ENCODE measurements around the gene COMMD2. TPM values are rescaled to one million over a fixed set of nuclear protein-coding genes. Genes with fewer than 3 reads are reported as not detected.

The COMMD2 gene
- total RNA-seq, 4 donors from 2014 or later: 16.6 to 28.3 (median 20.9) TPM

DNA sequence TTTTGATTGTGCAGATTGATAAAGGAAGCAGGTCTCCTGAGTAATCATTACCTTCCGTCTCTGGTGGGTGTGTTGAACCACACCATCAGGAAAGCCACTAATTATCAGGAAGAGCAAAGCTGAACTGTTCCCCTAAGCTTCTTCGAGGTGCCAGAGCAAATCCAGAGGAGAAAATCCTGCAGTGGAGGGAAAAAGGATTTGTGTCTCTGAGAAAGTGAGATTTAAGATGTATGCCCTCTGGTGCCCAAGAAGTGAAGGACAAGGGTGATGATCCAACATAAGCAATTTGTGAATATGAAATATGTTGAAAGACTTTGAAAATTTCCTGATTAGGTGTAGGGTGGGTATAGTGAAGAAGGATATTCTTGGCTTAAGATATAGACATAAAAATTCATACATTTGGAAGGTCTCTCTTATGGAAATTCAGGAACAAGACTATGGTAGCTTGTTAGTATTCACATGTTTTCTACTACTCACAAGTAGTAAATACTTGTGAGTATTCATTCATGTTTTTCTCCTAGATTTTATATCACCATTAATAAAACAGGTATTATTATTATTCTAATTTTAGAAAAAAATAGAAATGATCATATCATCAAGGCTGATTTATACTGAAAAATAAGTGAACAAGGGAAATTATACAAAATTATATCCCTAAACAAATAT lies 34.8 kb downstream of the COMMD2 start:
- 11% methylated on average over 2 of the region's 2 CpGs for WGBS
- peak overlapping the region in 2 of 4 donors; percentile 27 to 40 for H3K27ac ChIP-seq (replicated peaks in 1 of 4)

GRCh38 chr3:149716984-149717383 lies 35.3 kb downstream of the COMMD2 start:
- Histone ChIP-seq H3K9me3 (peaks cover 0 to 10% (median 4%) of the 10 kb centered on the region in 4 donors), H3K36me3 (no peaks in the 10 kb centered on the region), H3K27me3 (no peaks in the 10 kb centered on the region), H3K4me3 (peak overlapping the region in 1 of 4 donors; percentile 13), H3K4me1 (peaks cover 0 to 11% (median 7%) of the 10 kb centered on the region in 4 donors), H3K27ac (replicated peaks in 1 of 4) (peak overlapping the region in 2 of 4 donors; percentile 27 to 40)
- intact Hi-C loops (cut with DNase I): loop anchor here (5.0 kb wide), 2 partner anchors 45 to 150 kb away; no protein-coding TSS in a partner anchor
- no peak for DNase-seq (ENCODE audit: extremely low spot score)
- TF ChIP-seq EP300 (IDR thresholded peaks at IDR 0.05): no peak
- TF ChIP-seq POLR2A (IDR thresholded peaks at IDR 0.05; ENCODE audit: low read depth): no peak
- no peak for TF ChIP-seq POLR2AphosphoS5 (IDR thresholded peaks at IDR 0.05)
- TF ChIP-seq, protein P1, sequence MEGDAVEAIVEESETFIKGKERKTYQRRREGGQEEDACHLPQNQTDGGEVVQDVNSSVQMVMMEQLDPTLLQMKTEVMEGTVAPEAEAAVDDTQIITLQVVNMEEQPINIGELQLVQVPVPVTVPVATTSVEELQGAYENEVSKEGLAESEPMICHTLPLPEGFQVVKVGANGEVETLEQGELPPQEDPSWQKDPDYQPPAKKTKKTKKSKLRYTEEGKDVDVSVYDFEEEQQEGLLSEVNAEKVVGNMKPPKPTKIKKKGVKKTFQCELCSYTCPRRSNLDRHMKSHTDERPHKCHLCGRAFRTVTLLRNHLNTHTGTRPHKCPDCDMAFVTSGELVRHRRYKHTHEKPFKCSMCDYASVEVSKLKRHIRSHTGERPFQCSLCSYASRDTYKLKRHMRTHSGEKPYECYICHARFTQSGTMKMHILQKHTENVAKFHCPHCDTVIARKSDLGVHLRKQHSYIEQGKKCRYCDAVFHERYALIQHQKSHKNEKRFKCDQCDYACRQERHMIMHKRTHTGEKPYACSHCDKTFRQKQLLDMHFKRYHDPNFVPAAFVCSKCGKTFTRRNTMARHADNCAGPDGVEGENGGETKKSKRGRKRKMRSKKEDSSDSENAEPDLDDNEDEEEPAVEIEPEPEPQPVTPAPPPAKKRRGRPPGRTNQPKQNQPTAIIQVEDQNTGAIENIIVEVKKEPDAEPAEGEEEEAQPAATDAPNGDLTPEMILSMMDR (IDR thresholded peaks at IDR 0.05): no peak
- whole genome bisulfite sequencing: 74% methylated on average over 6 of the region's 6 CpGs

More for the DNA sequence above, 34.8 kb downstream of the COMMD2 start:
- Histone ChIP-seq H3K27me3 (no peaks in the 10 kb centered on the region), H3K4me1 (peaks cover 0 to 11% (median 7%) of the 10 kb centered on the region in 4 donors), H3K9me3 (peaks cover 0 to 10% (median 4%) of the 10 kb centered on the region in 4 donors), H3K36me3 (no peaks in the 10 kb centered on the region), H3K4me3 (peak overlapping the region in 1 of 4 donors; percentile 13)
- no peak for DNase-seq (ENCODE audit: extremely low spot score)
- TF ChIP-seq, protein P1 (IDR thresholded peaks at IDR 0.05): peak; percentile 84 to 87 (median 86)
- TF ChIP-seq EP300 (IDR thresholded peaks at IDR 0.05) (no peak), POLR2A (IDR thresholded peaks at IDR 0.05; ENCODE audit: low read depth) (no peak), POLR2AphosphoS5 (IDR thresholded peaks at IDR 0.05) (peak in 1 of 2 donors; percentile 27)
- intact Hi-C loops (cut with DNase I): loop anchor here (1.0 to 5.0 kb wide), 3 partner anchors 45 to 205 kb away; no protein-coding TSS in a partner anchor

- no peaks in the 10 kb centered on the region for H3K27me3 ChIP-seq
- DNase-seq (ENCODE audit: extremely low spot score): no peak
- TF ChIP-seq POLR2A (IDR thresholded peaks at IDR 0.05; ENCODE audit: low read depth) (no peak), EP300 (IDR thresholded peaks at IDR 0.05) (no peak)
- no peak overlapping the region for H3K4me3 ChIP-seq
- intact Hi-C loops (cut with DNase I): loop anchor here (5.0 kb wide), 2 partner anchors 43 to 148 kb away; no protein-coding TSS in a partner anchor
- H3K36me3 ChIP-seq: no peaks in the 10 kb centered on the region
- H3K27ac ChIP-seq (replicated peaks in 1 of 4): no peak overlapping the region
- WGBS: 91% methylated on average over 13 of the region's 13 CpGs
- H3K9me3 ChIP-seq: no peaks in the 10 kb centered on the region
- peaks cover 0 to 11% (median 7%) of the 10 kb centered on the region in 4 donors for H3K4me1 ChIP-seq
Observed at GRCh38 chr3:149715247-149715646, 37.0 kb downstream of the COMMD2 start.

DNA sequence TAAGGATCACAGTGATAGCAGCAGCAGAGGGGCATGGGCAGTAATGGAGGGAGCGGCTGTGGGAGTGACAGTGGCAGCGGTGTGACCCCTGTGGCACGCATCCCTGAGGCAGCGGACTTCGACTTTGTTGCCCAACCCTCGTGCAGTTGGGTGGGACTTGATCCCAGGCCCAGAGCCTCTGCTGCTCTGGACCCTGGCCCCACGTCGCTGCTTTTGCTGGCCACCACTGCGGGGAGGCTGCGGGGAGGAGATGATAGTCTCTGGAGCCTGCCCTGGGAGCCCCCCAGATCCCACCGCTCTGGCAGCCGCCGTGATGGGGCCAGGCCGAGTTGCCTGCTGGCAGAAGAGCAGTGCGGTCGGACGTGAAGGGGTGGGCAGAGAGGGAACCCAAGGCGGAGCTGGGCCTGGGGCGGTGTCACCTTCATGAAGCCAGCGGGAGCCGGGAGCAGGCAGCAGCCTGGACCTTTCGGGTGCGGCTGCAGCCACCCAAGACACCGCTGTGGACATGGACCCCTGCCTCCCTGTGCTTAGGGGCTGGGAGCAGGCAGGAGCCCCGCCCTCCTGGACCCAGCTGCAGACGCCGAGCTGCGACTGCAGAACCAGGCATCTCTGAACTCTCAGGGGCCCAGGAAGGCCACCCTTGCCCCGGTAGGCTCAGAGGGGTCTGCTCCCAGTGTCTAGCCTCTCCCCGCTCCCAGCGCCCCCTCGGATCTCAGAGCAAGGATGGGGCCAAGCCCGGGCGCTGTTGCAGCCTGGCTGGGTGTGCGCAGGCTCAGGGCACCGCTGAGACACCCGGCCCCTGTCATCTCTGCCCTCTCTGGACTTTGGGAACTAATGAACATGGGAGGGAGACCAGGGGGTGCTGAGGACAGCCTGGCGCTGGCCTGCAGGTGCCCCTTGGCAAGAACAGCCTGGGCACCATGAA lies 38.3 kb downstream of the COMMD2 start:
- DNase-seq (ENCODE audit: extremely low spot score): no peak
- H3K4me1 ChIP-seq: peaks cover 0 to 11% (median 7%) of the 10 kb centered on the region in 4 donors
- H3K27me3 ChIP-seq: no peaks in the 10 kb centered on the region
- H3K36me3 ChIP-seq: no peaks in the 10 kb centered on the region
- H3K27ac ChIP-seq (replicated peaks in 1 of 4): no peak overlapping the region
- no peak for TF ChIP-seq POLR2AphosphoS5 (IDR thresholded peaks at IDR 0.05)
- H3K9me3 ChIP-seq: no peaks in the 10 kb centered on the region
- 100% methylated on average over 6 of the region's 38 CpGs for WGBS
- no peak overlapping the region for H3K4me3 ChIP-seq
- intact Hi-C loops (cut with DNase I): no loop called here

DNA sequence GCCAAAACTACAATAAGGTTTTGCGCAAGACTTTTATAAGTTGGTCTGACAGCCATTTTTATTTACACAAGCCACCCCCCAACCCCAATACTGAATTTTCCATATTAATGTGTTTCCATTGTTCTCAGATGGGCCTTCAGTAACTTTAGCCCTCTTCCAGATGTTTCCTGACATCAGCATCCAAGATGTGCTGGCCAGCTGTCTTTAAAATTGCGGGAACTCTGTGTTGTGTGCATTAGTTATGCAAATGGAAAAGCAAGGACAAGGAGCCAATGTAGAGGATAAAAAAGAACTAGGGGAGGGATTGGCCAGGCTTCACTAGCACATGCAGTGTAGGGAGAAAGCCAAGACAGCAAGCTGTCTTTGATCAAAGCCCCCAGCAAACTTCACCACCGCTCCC lies 45.4 kb downstream of the COMMD2 start:
- no peaks in the 10 kb centered on the region for H3K36me3 ChIP-seq
- H3K27ac ChIP-seq (replicated peaks in 1 of 4): no peak overlapping the region
- DNase-seq (ENCODE audit: extremely low spot score): no peak
- 83% methylated on average over 3 of the region's 3 CpGs for WGBS
- H3K4me1 ChIP-seq: peaks cover 0 to 3% (median 0%) of the 10 kb centered on the region in 4 donors
- H3K4me3 ChIP-seq: no peak overlapping the region
- intact Hi-C loops (cut with DNase I): no loop called here
- TF ChIP-seq POLR2A (IDR thresholded peaks at IDR 0.05; ENCODE audit: low read depth) (no peak), POLR2AphosphoS5 (IDR thresholded peaks at IDR 0.05) (no peak), EP300 (IDR thresholded peaks at IDR 0.05) (no peak)
- TF ChIP-seq, protein P1 (IDR thresholded peaks at IDR 0.05): no peak
- no peaks in the 10 kb centered on the region for H3K27me3 ChIP-seq
- H3K9me3 ChIP-seq: no peaks in the 10 kb centered on the region
